Measurements from ENCODE around the gene HLA-DQA2. TPM values are rescaled to one million over a fixed set of nuclear protein-coding genes. Genes with fewer than 3 reads are reported as not detected.

The HLA-DQA2 gene
- total RNA-seq, 1 donor from 2014 or later: not detected

- TF ChIP-seq CTCF (IDR thresholded peaks at IDR 0.05): no peak
- Mint-ChIP-seq H3K4me3 (ENCODE audit: unreplicated experiment) (no peak overlapping the region), H3K27ac (ENCODE audit: unreplicated experiment) (no peak overlapping the region), H3K4me1 (ENCODE audit: unreplicated experiment) (no peaks in the 10 kb centered on the region), H3K27me3 (ENCODE audit: unreplicated experiment) (peaks cover 21% of the 10 kb centered on the region), H3K9me3 (ENCODE audit: unreplicated experiment) (no peaks in the 10 kb centered on the region), H3K36me3 (ENCODE audit: unreplicated experiment) (no peaks in the 10 kb centered on the region)
- no peak for DNase-seq (ENCODE audit: extremely low spot score, unreplicated experiment)
These were observed 20.4 kb downstream of the HLA-DQA2 start for GRCh38 chr6:32761548-32761947.

- Mint-ChIP-seq H3K4me1 (ENCODE audit: unreplicated experiment) (no peaks in the 10 kb centered on the region), H3K9me3 (ENCODE audit: unreplicated experiment) (no peaks in the 10 kb centered on the region), H3K27me3 (ENCODE audit: unreplicated experiment) (peaks cover 30% of the 10 kb centered on the region), H3K4me3 (ENCODE audit: unreplicated experiment) (no peak within 1 kb of the TSS), H3K36me3 (ENCODE audit: unreplicated experiment) (no peaks in the 10 kb centered on the region), H3K27ac (ENCODE audit: unreplicated experiment) (no peak within 1 kb of the TSS)
- DNase-seq (ENCODE audit: extremely low spot score, unreplicated experiment): no peak
- TF ChIP-seq CTCF (IDR thresholded peaks at IDR 0.05): no peak
These were observed 22.2 kb downstream of the HLA-DQA2 start, which contains the start of gene HLA-DQB2 for GRCh38 chr6:32763421-32763820. Gene HLA-DQB2 (minus strand): TSS chr6:32763532. CDS start chr6:32763470, 62 bp downstream.

- no peak for TF ChIP-seq CTCF (IDR thresholded peaks at IDR 0.05)
- Mint-ChIP-seq H3K27ac (ENCODE audit: unreplicated experiment) (no peak overlapping the region), H3K4me3 (ENCODE audit: unreplicated experiment) (no peak overlapping the region), H3K36me3 (ENCODE audit: unreplicated experiment) (no peaks in the 10 kb centered on the region), H3K27me3 (ENCODE audit: unreplicated experiment) (peaks cover 31% of the 10 kb centered on the region), H3K4me1 (ENCODE audit: unreplicated experiment) (no peaks in the 10 kb centered on the region), H3K9me3 (ENCODE audit: unreplicated experiment) (no peaks in the 10 kb centered on the region)
- DNase-seq (ENCODE audit: extremely low spot score, unreplicated experiment): no peak
These were observed 22.9 kb downstream of the HLA-DQA2 start for GRCh38 chr6:32764048-32764447.

GRCh38 chr6:32772656-32773055 is 31.5 kb downstream of the HLA-DQA2 start:
- H3K27me3 Mint-ChIP-seq (ENCODE audit: unreplicated experiment): peaks cover 70% of the 10 kb centered on the region
- TF ChIP-seq CTCF (IDR thresholded peaks at IDR 0.05): no peak

GRCh38 chr6:32774426-32774825 is 33.2 kb downstream of the HLA-DQA2 start:
- DNase-seq (ENCODE audit: extremely low spot score, unreplicated experiment): no peak
- Mint-ChIP-seq H3K27ac (ENCODE audit: unreplicated experiment) (no peak overlapping the region), H3K36me3 (ENCODE audit: unreplicated experiment) (no peaks in the 10 kb centered on the region), H3K9me3 (ENCODE audit: unreplicated experiment) (no peaks in the 10 kb centered on the region), H3K4me1 (ENCODE audit: unreplicated experiment) (no peaks in the 10 kb centered on the region), H3K27me3 (ENCODE audit: unreplicated experiment) (peaks cover 64% of the 10 kb centered on the region), H3K4me3 (ENCODE audit: unreplicated experiment) (no peak overlapping the region)
- TF ChIP-seq CTCF (IDR thresholded peaks at IDR 0.05): no peak

More at GRCh38 chr6:32772656-32773055, 31.5 kb downstream of the HLA-DQA2 start:
- Mint-ChIP-seq H3K36me3 (ENCODE audit: unreplicated experiment) (no peaks in the 10 kb centered on the region), H3K27ac (ENCODE audit: unreplicated experiment) (no peak overlapping the region), H3K4me3 (ENCODE audit: unreplicated experiment) (no peak overlapping the region), H3K9me3 (ENCODE audit: unreplicated experiment) (no peaks in the 10 kb centered on the region), H3K4me1 (ENCODE audit: unreplicated experiment) (no peaks in the 10 kb centered on the region)
- no peak for DNase-seq (ENCODE audit: extremely low spot score, unreplicated experiment)

Measured in osteocyte (in vitro differentiated cells).